Tongue (tissue), 1 donor: Measurements from ENCODE around the gene ADGRG4. TPM values are rescaled to one million over a fixed set of nuclear protein-coding genes. Genes with fewer than 3 reads are reported as not detected.

Experiments
- total RNA-seq: library from RNA; depleted of rRNA; stranded (reverse); fragments of >200 nt; gene quantifications from one replicate; pipeline ENCODE4 v1.2.3, GENCODE V29; 2014

Gene ADGRG4
- total RNA-seq, 1 donor from 2014 or later, result 0.10 TPM

Other genes starting within 250 kb of the ADGRG4 start
- 2,906 TPM for gene FHL1, start 153.4 kb upstream of the ADGRG4 start, total RNA-seq
- 10.7 TPM for gene MAP7D3, start 49.6 kb upstream of the ADGRG4 start, total RNA-seq
- not detected for gene BRS3, start 187.0 kb downstream of the ADGRG4 start, total RNA-seq
- gene HTATSF1, start 196.6 kb downstream of the ADGRG4 start, total RNA-seq, result 108 TPM
- not detected for gene VGLL1, start 231.3 kb downstream of the ADGRG4 start, total RNA-seq